DND-41 (cell line): ENCODE results near the gene TPX2.

Source experiments
- ATAC-seq: fragments of 200-7000 bp; cut with Tn5 transposase; 3 replicates; pipeline ENCODE4 v1.9.1; 2021; ENCODE audit warnings: low read depth; ENCODE audit not compliant: insufficient read depth
- DNase-seq: peaks from one replicate; pipeline ENCODE4 v3.0.0-alpha.2; 2020
- H2AFZ ChIP-seq: 2 replicates; pipeline ENCODE4 v1.6.0; 2012; ENCODE audit warnings: low read depth, low read length
- H3K27ac ChIP-seq: 2 replicates; pipeline ENCODE4 v1.5.1; 2012; ENCODE audit warnings: low read length, inconsistent platforms
- H3K27me3 ChIP-seq: fragments of 200-600 bp; sonication (generic); 2 replicates; pipeline ENCODE4 v1.6.0; 2012; ENCODE audit warnings: low read length, mild to moderate bottlenecking, inconsistent platforms; ENCODE audit not compliant: insufficient read depth, poor library complexity
- H3K36me3 ChIP-seq: 2 replicates; pipeline ENCODE4 v1.5.1; 2012; ENCODE audit warnings: low read length, inconsistent platforms; ENCODE audit not compliant: insufficient read depth
- H3K4me1 ChIP-seq: 2 replicates; pipeline ENCODE4 v1.5.1; 2012; ENCODE audit warnings: mild to moderate bottlenecking, low read length; ENCODE audit not compliant: insufficient read depth
- H3K4me2 ChIP-seq: 2 replicates; pipeline ENCODE4 v1.6.0; 2012; ENCODE audit warnings: mild to moderate bottlenecking, moderate library complexity, low read length, inconsistent platforms; ENCODE audit not compliant: insufficient read depth
- H3K4me3 ChIP-seq, 2 experiments: fragments of 200-600 bp in 1 of 2; shearing (Covaris generic) in 1 of 2; 2 replicates each; pipeline ENCODE4 v1.5.1; 2012 to 2016; ENCODE audit warnings: inconsistent platforms in 2 of 2, low read length in 2 of 2, mild to moderate bottlenecking in 2 of 2, low read depth in 1 of 2, moderate library complexity in 1 of 2
- H3K79me2 ChIP-seq: 2 replicates; pipeline ENCODE4 v1.6.0; 2012; ENCODE audit warnings: low read length, inconsistent platforms; ENCODE audit not compliant: insufficient read depth
- H3K9ac ChIP-seq: 2 replicates; pipeline ENCODE4 v1.6.0; 2012; ENCODE audit warnings: low read depth, mild to moderate bottlenecking, inconsistent platforms, low read length, moderate library complexity
- H3K9me3 ChIP-seq: 2 replicates; pipeline ENCODE4 v1.5.1; 2012; ENCODE audit warnings: low read length, moderate library complexity, mild to moderate bottlenecking, inconsistent platforms; ENCODE audit not compliant: insufficient read depth, severe bottlenecking
- H4K20me1 ChIP-seq: 2 replicates; pipeline ENCODE4 v1.6.0; 2012; ENCODE audit warnings: low read length; ENCODE audit not compliant: insufficient read depth
- EZH2 ChIP-seq: IDR thresholded peaks from 3 replicates; pipeline ENCODE4 v1.6.1; 2012; ENCODE audit warnings: borderline replicate concordance, low read depth, mild to moderate bottlenecking, moderate library complexity, low read length, inconsistent platforms; ENCODE audit not compliant: severe bottlenecking
- TF ChIP-seq, protein P1 (sequence below): IDR thresholded peaks from 2 replicates; pipeline ENCODE4 v1.5.1; 2012; ENCODE audit warnings: borderline replicate concordance, low read length, moderate library complexity, mild to moderate bottlenecking; ENCODE audit not compliant: poor library complexity, severe bottlenecking; ENCODE audit errors: extremely low read depth

TPX2 gene

DNA sequence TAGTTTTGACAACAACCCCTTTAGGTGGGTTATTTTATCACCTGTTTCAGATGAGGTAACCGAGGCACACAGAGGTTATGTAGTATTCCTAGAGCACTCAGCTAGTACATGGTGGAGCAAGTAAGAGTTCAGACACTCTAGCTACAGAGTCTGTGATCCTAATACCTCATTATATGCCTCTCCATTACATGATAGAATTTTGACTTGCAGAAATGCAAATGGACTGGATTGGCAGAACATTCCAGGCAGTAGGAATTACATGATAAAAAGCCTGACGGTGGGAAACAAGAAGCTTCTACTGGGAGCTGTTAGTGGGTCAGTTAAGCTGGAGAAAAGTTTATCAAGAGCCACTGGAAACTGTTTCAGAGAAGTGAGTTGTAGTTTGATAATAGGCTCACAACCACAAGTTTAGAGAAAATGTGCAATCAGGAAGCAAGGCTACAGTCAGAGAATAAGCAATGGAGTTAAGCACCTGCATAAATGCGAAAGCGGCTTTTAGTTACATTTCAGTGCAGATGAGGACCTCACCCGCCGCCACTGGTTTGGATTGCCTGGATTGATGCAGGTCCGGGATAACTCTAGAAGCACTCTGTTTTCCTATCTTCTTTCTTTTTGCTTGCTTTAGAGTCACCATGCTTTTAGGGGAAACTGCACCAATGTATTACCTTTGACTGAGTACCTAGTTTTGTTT, 45.4 kb downstream of the TPX2 start:
- no peak for TF ChIP-seq EZH2
- TF ChIP-seq, protein P1, sequence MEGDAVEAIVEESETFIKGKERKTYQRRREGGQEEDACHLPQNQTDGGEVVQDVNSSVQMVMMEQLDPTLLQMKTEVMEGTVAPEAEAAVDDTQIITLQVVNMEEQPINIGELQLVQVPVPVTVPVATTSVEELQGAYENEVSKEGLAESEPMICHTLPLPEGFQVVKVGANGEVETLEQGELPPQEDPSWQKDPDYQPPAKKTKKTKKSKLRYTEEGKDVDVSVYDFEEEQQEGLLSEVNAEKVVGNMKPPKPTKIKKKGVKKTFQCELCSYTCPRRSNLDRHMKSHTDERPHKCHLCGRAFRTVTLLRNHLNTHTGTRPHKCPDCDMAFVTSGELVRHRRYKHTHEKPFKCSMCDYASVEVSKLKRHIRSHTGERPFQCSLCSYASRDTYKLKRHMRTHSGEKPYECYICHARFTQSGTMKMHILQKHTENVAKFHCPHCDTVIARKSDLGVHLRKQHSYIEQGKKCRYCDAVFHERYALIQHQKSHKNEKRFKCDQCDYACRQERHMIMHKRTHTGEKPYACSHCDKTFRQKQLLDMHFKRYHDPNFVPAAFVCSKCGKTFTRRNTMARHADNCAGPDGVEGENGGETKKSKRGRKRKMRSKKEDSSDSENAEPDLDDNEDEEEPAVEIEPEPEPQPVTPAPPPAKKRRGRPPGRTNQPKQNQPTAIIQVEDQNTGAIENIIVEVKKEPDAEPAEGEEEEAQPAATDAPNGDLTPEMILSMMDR, result no peak
- Histone ChIP-seq H3K9ac (no peak overlapping the region), H2AFZ (no peak overlapping the region), H3K36me3 (peaks cover 98% of the 10 kb centered on the region), H4K20me1 (peaks cover 6% of the 10 kb centered on the region; the same call in 1 of the 2 replicates), H3K27ac (no peak overlapping the region), H3K4me3 (no peak overlapping the region), H3K9me3 (no peaks in the 10 kb centered on the region), H3K4me2 (no peak overlapping the region), H3K79me2 (peaks cover 21% of the 10 kb centered on the region), H3K27me3 (no peaks in the 10 kb centered on the region), H3K4me1 (no peaks in the 10 kb centered on the region)
- DNase-seq, result no peak
- no peak for ATAC-seq

- Histone ChIP-seq H3K9me3 (no peaks in the 10 kb centered on the region), H3K27ac (no peak overlapping the region), H2AFZ (no peak overlapping the region), H3K4me2 (no peak overlapping the region), H3K36me3 (peaks cover 98% of the 10 kb centered on the region), H3K4me1 (no peaks in the 10 kb centered on the region), H3K4me3 (no peak overlapping the region), H4K20me1 (peaks cover 6% of the 10 kb centered on the region; the same call in 1 of the 2 replicates), H3K27me3 (no peaks in the 10 kb centered on the region), H3K9ac (no peak overlapping the region), H3K79me2 (peaks cover 23% of the 10 kb centered on the region)
- ATAC-seq (no peak), DNase-seq (no peak)
- no peak for TF ChIP-seq EZH2
- TF ChIP-seq, protein P1, result no peak
Measured at GRCh38 chr20:31785089-31785488, 46.0 kb downstream of the TPX2 start.

DNA sequence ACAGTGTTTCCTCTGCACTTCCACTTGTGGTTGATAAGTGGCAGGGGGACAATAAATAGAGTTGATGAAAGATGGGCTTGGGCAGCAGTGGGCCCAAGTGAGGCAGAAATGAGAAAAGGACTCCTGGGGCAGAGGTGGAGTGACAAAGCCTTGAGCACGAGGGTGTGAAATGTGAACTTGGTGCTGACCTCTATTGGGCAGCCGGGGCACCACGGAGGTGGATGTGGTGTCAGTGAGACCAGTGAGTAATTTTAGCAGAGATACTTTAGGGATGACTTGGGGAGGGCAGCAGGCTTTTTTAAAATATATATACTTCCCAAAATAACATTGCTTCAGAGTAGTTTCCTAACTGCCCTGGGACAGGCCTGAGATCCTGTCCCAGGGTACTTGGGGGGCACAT, 49.5 kb downstream of the TPX2 start:
- no peak overlapping the region for H3K27ac ChIP-seq
- no peak overlapping the region for H3K9ac ChIP-seq
- no peak overlapping the region for H3K4me2 ChIP-seq
- peaks cover 33% of the 10 kb centered on the region for H3K79me2 ChIP-seq
- peak; percentile 44; the same call in 1 of the 3 replicates for ATAC-seq
- no peak overlapping the region for H2AFZ ChIP-seq
- DNase-seq, result no peak
- no peaks in the 10 kb centered on the region for H3K4me1 ChIP-seq
- H3K27me3 ChIP-seq, result no peaks in the 10 kb centered on the region
- no peak overlapping the region for H3K4me3 ChIP-seq
- TF ChIP-seq, protein P1, result peak; percentile 35
- no peak for TF ChIP-seq EZH2
- H4K20me1 ChIP-seq, result peaks cover 16% of the 10 kb centered on the region
- no peaks in the 10 kb centered on the region for H3K9me3 ChIP-seq
- peaks cover 98% of the 10 kb centered on the region for H3K36me3 ChIP-seq
